Liver (tissue), 3 donors: ENCODE results near the gene EPB41L2.

Source experiments
- CTCF ChIP-seq: fragments of 150-350 bp; IDR thresholded peaks from 2 replicates; pipeline ENCODE4 v1.5.1; 2017; ENCODE audit warnings: improper control_type of control experiment, low read depth, low read length; ENCODE audit not compliant: missing input control
- REST ChIP-seq: IDR thresholded peaks from 2 replicates; pipeline ENCODE4 v1.6.1; 2016; ENCODE audit warnings: antibody characterized with exemption, mild to moderate bottlenecking
- SP1 ChIP-seq: IDR thresholded peaks from 2 replicates; pipeline ENCODE4 v1.6.1; 2018; ENCODE audit warnings: antibody characterized with exemption, mild to moderate bottlenecking
- TAF1 ChIP-seq: conservative IDR thresholded peaks from 2 replicates; pipeline ENCODE4 v1.6.1; 2016; ENCODE audit warnings: antibody characterized with exemption, mild to moderate bottlenecking
- donor health status: healthy.
- donor health status: healthy.

GRCh38 chr6:130908188-130908587, 154.9 kb downstream of the EPB41L2 start:
- TF ChIP-seq CTCF (no peak), TAF1 (no peak), REST (no peak), SP1 (no peak)
